ENCODE data around the gene SSBP3. TPM values are rescaled to one million over a fixed set of nuclear protein-coding genes. Genes with fewer than 3 reads are reported as not detected.

The SSBP3 gene
- total RNA-seq, 2 experiments from 2014 or later: 109 to 111 TPM

DNA sequence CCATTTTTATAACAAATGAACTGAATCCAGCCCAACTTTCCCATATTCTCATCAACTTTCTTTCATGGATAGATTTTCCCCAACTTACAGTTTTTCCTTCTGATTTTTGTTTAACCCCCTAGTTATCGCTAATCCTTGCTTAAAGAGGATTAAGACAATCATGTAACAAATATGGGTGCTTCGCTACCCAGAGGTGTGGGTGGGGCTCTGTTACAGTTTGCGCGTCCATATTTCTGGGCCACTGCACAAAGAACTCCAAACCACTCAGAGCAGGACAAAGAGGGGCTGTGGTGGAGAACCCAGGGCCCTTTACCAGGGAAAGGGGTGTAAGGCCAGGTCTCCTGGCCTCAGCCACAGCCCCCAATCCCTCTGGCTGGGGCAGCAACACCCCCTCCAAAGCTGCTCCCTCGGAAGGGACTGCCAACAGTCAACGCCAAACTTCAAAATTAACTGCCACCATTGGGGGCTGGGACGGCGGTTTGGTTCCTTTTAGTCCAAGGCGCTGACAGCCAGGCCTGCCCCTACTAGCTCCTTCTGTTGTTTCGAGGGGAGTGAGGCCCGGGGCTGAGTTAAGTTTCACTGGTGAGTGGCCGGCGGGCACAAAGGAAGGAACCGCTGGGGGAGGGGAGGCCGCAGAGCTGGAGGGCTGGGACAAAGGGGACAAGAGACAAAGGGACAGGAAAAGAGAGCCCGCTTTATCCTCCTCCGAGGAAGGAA lies 27.9 kb downstream of the SSBP3 start:
- H3K4me3 Mint-ChIP-seq: no peak overlapping the region
- no peaks in the 10 kb centered on the region for H3K27me3 Mint-ChIP-seq (ENCODE audit: low read depth)
- ChIA-PET POLR2A (no interaction called here), CTCF (no interaction called here)
- DNase-seq (no peak), ATAC-seq (no peak)
- H3K9me3 Mint-ChIP-seq (ENCODE audit: insufficient read depth): no peaks in the 10 kb centered on the region
- H3K4me1 Mint-ChIP-seq (ENCODE audit: low read depth): peaks cover 82% of the 10 kb centered on the region
- H3K36me3 Mint-ChIP-seq (ENCODE audit: low read depth): peaks cover 45% of the 10 kb centered on the region
- no peak overlapping the region for H3K27ac Mint-ChIP-seq

DNA sequence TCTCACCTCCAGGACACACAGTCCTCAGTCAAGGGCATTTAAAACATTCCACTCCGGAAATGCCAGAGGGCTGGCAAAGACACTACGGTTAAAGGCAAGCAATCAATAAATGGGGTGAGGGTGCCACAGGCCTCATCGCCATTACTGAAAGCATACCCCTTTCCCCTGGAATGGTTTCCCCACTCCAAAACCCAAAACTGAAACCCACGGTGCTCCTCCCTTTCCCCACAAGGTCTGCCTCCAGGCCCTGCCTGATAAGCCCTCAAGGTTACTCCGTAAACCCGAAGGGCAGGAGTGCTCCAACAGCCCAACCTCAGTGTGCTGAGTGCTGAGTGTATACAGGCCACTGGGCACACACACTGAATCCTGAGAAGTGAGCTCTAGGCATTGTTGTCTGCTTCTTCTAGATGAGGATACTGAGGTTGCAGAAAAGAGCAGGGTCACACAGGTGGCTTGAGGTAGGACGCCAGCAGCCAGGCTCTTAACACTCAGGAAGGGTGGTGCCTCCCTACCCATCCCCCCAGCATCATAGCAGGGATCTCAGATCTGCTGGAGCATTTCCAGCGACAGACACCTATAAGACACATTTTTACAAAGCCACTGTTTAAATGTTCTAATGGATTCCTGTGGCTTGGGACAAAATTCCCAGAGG lies 29.0 kb downstream of the SSBP3 start:
- Mint-ChIP-seq H3K9me3 (ENCODE audit: insufficient read depth) (no peaks in the 10 kb centered on the region), H3K27me3 (ENCODE audit: low read depth) (no peaks in the 10 kb centered on the region), H3K4me3 (no peak overlapping the region), H3K4me1 (ENCODE audit: low read depth) (peaks cover 89% of the 10 kb centered on the region), H3K36me3 (ENCODE audit: low read depth) (peaks cover 46% of the 10 kb centered on the region), H3K27ac (peak overlapping the region; percentile 68)
- ChIA-PET POLR2A (no interaction called here), CTCF (interaction anchor here (1.1 kb wide), 1 partner anchor 17 kb away, joined by 5 read pairs; no protein-coding TSS in a partner anchor)
- no peak for ATAC-seq
- no peak for DNase-seq

DNA sequence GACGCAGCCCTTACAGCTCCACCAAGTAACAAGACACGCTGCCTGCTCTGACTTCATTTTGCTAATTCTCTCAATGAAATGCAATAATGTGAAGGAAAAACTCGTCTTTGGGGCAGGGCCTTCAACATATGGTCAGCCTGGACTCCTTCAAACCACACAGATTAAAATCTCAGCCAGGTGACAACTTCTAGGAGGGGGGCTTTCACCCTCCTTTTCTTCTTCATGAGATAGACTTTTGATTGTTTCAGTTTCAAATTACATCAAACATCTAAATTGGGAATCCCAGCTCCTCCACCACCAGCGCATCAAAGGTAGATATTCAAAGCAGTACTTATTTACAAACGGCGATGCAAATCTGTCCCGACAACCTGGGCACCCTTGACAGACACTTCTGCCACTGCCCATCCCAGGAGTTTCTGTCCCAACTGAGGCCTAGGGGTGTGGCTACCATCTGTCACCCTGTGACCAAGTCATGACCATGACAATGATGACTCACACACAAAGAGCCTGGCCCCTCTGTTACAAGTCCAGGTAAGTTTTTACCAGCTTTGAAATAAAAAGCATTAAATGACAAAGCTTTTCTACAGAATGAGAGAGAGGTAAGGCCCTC lies 29.7 kb downstream of the SSBP3 start:
- ATAC-seq (peak; percentile 34), DNase-seq (no peak)
- Mint-ChIP-seq H3K27ac (peak overlapping the region; percentile 68), H3K4me1 (ENCODE audit: low read depth) (peaks cover 91% of the 10 kb centered on the region), H3K4me3 (no peak overlapping the region), H3K36me3 (ENCODE audit: low read depth) (peaks cover 45% of the 10 kb centered on the region), H3K27me3 (ENCODE audit: low read depth) (no peaks in the 10 kb centered on the region), H3K9me3 (ENCODE audit: insufficient read depth) (no peaks in the 10 kb centered on the region)
- ChIA-PET CTCF (interaction anchor here (1.1 kb wide), 1 partner anchor 17 kb away, joined by 5 read pairs; no protein-coding TSS in a partner anchor), POLR2A (no interaction called here)

DNA sequence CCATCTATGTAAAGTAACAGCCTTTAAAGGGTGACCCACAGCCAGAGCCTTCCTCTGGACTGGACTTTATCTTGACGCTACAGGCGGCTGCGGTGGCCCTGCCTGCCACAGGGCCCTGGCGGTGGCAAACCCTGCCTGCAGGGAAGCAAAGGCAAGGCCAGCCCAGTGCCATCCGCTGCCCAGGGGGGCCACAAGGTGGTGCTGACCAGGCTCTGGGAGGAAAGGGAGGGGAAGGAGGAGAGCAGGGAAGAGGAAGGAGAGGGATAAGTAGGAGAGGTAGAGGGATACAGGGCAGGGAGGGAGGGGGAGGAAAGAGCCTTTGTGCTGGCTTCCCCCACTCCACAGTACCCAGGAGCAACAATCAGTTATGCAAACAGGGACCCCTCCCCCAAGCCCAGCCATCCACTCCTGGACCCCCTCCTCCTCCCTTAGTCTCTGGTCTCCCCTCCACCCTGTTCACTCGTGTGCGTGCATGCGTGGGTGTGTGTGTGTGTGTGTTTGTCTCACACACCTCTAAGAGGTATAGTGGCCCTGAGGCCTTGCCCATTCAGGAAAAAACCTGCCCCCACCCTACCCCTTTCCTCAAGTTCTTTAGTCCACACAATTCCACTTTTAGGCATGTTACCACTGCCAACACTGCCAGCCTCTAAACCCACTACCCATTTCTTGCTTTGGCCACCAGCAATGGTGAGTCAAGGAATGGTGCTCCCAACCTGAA lies 30.3 kb downstream of the SSBP3 start:
- no peaks in the 10 kb centered on the region for H3K9me3 Mint-ChIP-seq (ENCODE audit: insufficient read depth)

GRCh38 chr1:54375298-54375697 lies 30.9 kb downstream of the SSBP3 start:
- H3K4me3 Mint-ChIP-seq: no peak overlapping the region
- H3K36me3 Mint-ChIP-seq (ENCODE audit: low read depth): peaks cover 41% of the 10 kb centered on the region
- H3K27me3 Mint-ChIP-seq (ENCODE audit: low read depth): no peaks in the 10 kb centered on the region
- ATAC-seq: no peak
- peaks cover 82% of the 10 kb centered on the region for H3K4me1 Mint-ChIP-seq (ENCODE audit: low read depth)
- no peaks in the 10 kb centered on the region for H3K9me3 Mint-ChIP-seq (ENCODE audit: insufficient read depth)
- no peak for DNase-seq
- H3K27ac Mint-ChIP-seq: no peak overlapping the region
- ChIA-PET CTCF (no interaction called here), POLR2A (no interaction called here)

More for the DNA sequence above, 30.3 kb downstream of the SSBP3 start:
- ChIA-PET POLR2A (no interaction called here), CTCF (interaction anchor here (1.1 kb wide), 1 partner anchor 16 kb away, joined by 5 read pairs; no protein-coding TSS in a partner anchor)
- DNase-seq (no peak), ATAC-seq (no peak)
- Mint-ChIP-seq H3K27me3 (ENCODE audit: low read depth) (no peaks in the 10 kb centered on the region), H3K4me1 (ENCODE audit: low read depth) (peaks cover 87% of the 10 kb centered on the region), H3K27ac (peak overlapping the region; percentile 68), H3K36me3 (ENCODE audit: low read depth) (peaks cover 42% of the 10 kb centered on the region), H3K4me3 (no peak overlapping the region)

GRCh38 chr1:54374766-54375165 lies 31.4 kb downstream of the SSBP3 start:
- no peaks in the 10 kb centered on the region for H3K9me3 Mint-ChIP-seq (ENCODE audit: insufficient read depth)
- no peak overlapping the region for H3K4me3 Mint-ChIP-seq
- no peak for DNase-seq
- ChIA-PET POLR2A (no interaction called here), CTCF (no interaction called here)
- no peak overlapping the region for H3K27ac Mint-ChIP-seq
- no peaks in the 10 kb centered on the region for H3K27me3 Mint-ChIP-seq (ENCODE audit: low read depth)
- peaks cover 42% of the 10 kb centered on the region for H3K36me3 Mint-ChIP-seq (ENCODE audit: low read depth)
- no peak for ATAC-seq
- peaks cover 77% of the 10 kb centered on the region for H3K4me1 Mint-ChIP-seq (ENCODE audit: low read depth)

DNA sequence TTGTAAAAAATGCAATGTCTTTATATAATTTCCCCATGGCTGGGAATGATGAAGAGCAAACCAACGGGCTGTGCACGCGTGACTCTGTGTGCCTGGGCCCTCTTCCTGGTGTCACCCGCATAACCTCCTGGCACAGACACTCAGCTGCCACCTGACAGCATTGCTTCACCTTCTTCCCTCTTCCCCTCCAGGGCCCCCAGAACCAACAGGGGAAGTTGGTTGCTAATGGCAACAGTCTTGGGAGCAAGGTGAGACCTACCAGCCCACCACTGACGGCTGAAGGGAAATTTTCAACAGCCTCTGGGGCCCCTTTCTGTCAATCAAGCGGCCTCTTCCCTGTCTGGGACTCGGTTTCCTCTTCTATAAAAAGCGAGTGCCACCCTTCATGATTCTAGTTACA lies 33.2 kb downstream of the SSBP3 start:
- peaks cover 59% of the 10 kb centered on the region for H3K4me1 Mint-ChIP-seq (ENCODE audit: low read depth)
- H3K36me3 Mint-ChIP-seq (ENCODE audit: low read depth): peaks cover 31% of the 10 kb centered on the region
- no peak overlapping the region for H3K4me3 Mint-ChIP-seq
- H3K27me3 Mint-ChIP-seq (ENCODE audit: low read depth): no peaks in the 10 kb centered on the region
- peak; percentile 32 for ATAC-seq
- ChIA-PET POLR2A (no interaction called here), CTCF (no interaction called here)
- peak overlapping the region; percentile 58 for H3K27ac Mint-ChIP-seq
- H3K9me3 Mint-ChIP-seq (ENCODE audit: insufficient read depth): no peaks in the 10 kb centered on the region
- DNase-seq: peak; percentile 25

DNA sequence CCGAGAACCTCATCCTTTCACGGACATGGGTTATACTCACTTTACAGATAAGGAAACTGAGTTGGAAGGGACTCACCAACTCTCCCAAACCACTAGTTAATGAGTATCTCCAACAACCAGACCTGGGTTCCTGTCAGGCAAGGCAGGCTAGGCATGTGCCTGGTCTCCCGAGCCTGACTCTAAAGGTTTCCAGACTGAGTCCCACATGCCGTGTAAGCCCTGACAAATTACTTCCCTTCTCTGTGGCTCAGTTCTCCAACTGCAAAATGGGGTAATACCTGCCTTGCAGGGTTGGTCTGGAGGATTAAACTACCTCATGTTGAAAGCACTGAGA lies 34.3 kb downstream of the SSBP3 start:
- Mint-ChIP-seq H3K9me3 (ENCODE audit: insufficient read depth) (no peaks in the 10 kb centered on the region), H3K27ac (peak overlapping the region; percentile 44), H3K4me3 (no peak overlapping the region), H3K4me1 (ENCODE audit: low read depth) (peaks cover 50% of the 10 kb centered on the region), H3K27me3 (ENCODE audit: low read depth) (no peaks in the 10 kb centered on the region), H3K36me3 (ENCODE audit: low read depth) (peaks cover 28% of the 10 kb centered on the region)
- DNase-seq: no peak
- no peak for ATAC-seq
- ChIA-PET POLR2A (no interaction called here), CTCF (no interaction called here)

DNA sequence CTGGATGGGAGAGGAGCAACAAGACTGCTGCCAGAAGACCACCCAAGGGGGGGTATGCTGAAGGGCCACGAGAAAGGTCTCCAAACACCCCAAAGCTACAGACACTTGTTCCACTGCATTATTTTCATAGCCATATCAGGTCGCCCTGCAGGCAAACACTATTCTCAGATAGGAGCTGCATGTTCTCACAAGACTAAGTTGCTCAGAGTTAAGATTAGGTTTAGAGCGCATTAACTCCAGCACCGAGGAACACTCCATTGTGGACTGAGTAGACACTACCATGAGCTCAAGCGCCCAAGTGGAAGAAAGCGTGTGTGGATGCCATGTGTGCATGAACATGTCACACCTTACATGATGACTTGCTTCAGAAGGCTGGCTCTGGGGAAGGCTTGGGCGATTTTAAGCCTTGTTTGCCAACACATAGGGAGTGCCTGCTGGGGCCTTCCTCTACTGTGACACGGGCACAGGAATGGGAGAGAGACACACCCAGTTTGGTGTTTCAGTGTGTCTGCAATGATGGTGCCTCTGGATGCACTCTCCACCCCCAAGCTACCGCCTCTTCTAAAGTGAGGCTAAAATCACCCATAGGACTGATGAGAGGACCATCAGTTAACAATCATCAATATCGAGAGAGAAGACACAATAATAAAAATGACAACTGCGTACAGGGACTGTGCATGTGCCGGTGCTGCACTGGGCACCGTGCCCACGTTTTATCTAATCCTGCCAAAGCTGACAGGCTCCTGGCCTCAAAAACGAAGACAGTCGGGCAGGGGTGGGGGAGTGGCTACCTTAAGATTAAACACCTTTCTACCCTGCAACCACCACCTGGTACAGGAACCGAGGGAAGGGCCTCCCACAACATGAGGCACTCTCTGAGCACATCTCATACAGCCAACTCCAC lies 34.9 kb downstream of the SSBP3 start:
- CTCF ChIA-PET: interaction anchor here (1.3 kb wide), 1 partner anchor 11 kb away, joined by 4 read pairs; no protein-coding TSS in a partner anchor
- H3K9me3 Mint-ChIP-seq (ENCODE audit: insufficient read depth): no peaks in the 10 kb centered on the region
- H3K4me3 Mint-ChIP-seq: no peak overlapping the region
- no peak overlapping the region for H3K27ac Mint-ChIP-seq
- ATAC-seq: no peak
- no peak for DNase-seq
- peaks cover 43% of the 10 kb centered on the region for H3K4me1 Mint-ChIP-seq (ENCODE audit: low read depth)
- POLR2A ChIA-PET: no interaction called here
- no peaks in the 10 kb centered on the region for H3K27me3 Mint-ChIP-seq (ENCODE audit: low read depth)
- peaks cover 27% of the 10 kb centered on the region for H3K36me3 Mint-ChIP-seq (ENCODE audit: low read depth)

GRCh38 chr1:54370287-54370989 lies 35.8 kb downstream of the SSBP3 start:
- no peak for ATAC-seq
- DNase-seq: no peak
- POLR2A ChIA-PET: no interaction called here
- no peaks in the 10 kb centered on the region for H3K27me3 Mint-ChIP-seq (ENCODE audit: low read depth)
- H3K4me3 Mint-ChIP-seq: no peak overlapping the region
- H3K4me1 Mint-ChIP-seq (ENCODE audit: low read depth): peaks cover 40% of the 10 kb centered on the region
- CTCF ChIA-PET: interaction anchor here (1.3 kb wide), 1 partner anchor 10 kb away, joined by 4 read pairs; no protein-coding TSS in a partner anchor
- peaks cover 29% of the 10 kb centered on the region for H3K36me3 Mint-ChIP-seq (ENCODE audit: low read depth)
- H3K27ac Mint-ChIP-seq: no peak overlapping the region
- no peaks in the 10 kb centered on the region for H3K9me3 Mint-ChIP-seq (ENCODE audit: insufficient read depth)

- DNase-seq (no peak), ATAC-seq (no peak)
- no peak overlapping the region for H3K4me3 Mint-ChIP-seq
- CTCF ChIA-PET: interaction anchor here (1.0 kb wide), 1 partner anchor 10 kb away, joined by 4 read pairs; no protein-coding TSS in a partner anchor
- H3K4me1 Mint-ChIP-seq (ENCODE audit: low read depth): peaks cover 22% of the 10 kb centered on the region
- POLR2A ChIA-PET: no interaction called here
- no peaks in the 10 kb centered on the region for H3K27me3 Mint-ChIP-seq (ENCODE audit: low read depth)
- no peak overlapping the region for H3K27ac Mint-ChIP-seq
- H3K36me3 Mint-ChIP-seq (ENCODE audit: low read depth): peaks cover 28% of the 10 kb centered on the region
- no peaks in the 10 kb centered on the region for H3K9me3 Mint-ChIP-seq (ENCODE audit: insufficient read depth)
Observed at GRCh38 chr1:54367613-54368012, 38.6 kb downstream of the SSBP3 start.

Data from activated CD8-positive, alpha-beta T cell treated with anti-CD3 and anti-CD28 coated beads, Interleukin-2, amount 10 ng/mL, durations not matched to agents 7 days and 5 days (primary cell).